SK-N-MC (cell line): ENCODE results near the gene SDK1.

Experiments used
- EZH2 ChIP-seq: fragments of 200-600 bp; sonication (generic); IDR thresholded peaks from one replicate; pipeline ENCODE4 v1.6.1; 2017; ENCODE audit warnings: antibody characterized with exemption
- FOXP2 ChIP-seq: optimal IDR thresholded peaks from 2 replicates; pipeline ENCODE3; 2011; ENCODE audit warnings: mild to moderate bottlenecking, moderate library complexity; ENCODE audit not compliant: insufficient read depth; ENCODE audit errors: extremely low read length, control extremely low read depth
- POLR2AphosphoS5 ChIP-seq: IDR thresholded peaks from 2 replicates; pipeline ENCODE4 v1.6.1; 2012; ENCODE audit warnings: mild to moderate bottlenecking, low read depth, low read length, borderline replicate concordance

DNA sequence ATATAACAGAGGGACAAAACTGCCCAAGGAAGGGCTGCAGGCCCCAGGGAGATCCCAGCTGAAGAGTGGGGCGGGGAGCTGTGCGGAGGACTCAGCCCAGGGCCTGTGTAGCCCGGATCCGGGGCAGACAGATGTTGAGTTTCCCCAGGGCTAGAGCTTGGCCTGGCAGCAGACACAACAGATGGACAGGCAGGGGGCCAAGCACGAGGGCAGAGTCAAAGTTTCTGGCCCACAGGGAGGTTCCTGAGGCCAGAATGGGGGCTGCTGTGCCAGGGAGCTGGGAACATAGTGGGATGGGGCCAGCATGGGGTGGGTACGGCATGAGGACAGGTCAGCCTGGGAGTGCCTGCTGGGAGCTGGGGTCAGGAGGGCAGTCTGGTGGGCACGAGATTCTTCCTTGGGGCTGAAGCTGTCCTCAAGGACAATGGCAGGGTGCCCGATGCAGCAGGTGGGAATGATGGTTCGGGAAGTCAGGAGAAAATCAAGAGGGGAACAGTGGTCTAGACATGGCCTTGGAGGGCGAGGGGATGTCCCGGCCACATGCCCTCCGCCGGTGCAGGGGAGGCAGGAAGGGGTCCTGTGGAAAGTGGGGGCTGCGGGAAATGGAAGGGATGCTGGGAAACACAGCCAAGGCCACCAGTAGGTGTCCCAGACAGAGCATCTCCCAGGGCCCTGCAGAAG is 862.0 kb downstream of the SDK1 start:
- no peak for TF ChIP-seq POLR2AphosphoS5
- no peak for TF ChIP-seq EZH2
- no peak for TF ChIP-seq FOXP2
